Gastrocnemius medialis (tissue), 4 donors: ENCODE data around the gene CAPN13.

Experiments used
- CTCF ChIP-seq, 5 experiments: fragments of 450-650 bp in 3 of 5; fragments of 200-600 bp in 2 of 5; sonication (generic) in 2 of 5; IDR thresholded peaks in 4 of 5; conservative IDR thresholded peaks in 1 of 5; 1 replicate in 4 of 5; 2 replicates in 1 of 5; pipeline ENCODE4 v1.5.1; 2016 to 2019; ENCODE audit warnings: antibody characterized with exemption in 5 of 5, mild to moderate bottlenecking in 3 of 5, moderate library complexity in 3 of 5
- POLR2A ChIP-seq, 2 donors: fragments of 450-650 bp; IDR thresholded peaks; one replicate each; pipeline ENCODE4 v1.6.1; 2017; ENCODE audit warnings: antibody characterized with exemption in 2 of 2, mild to moderate bottlenecking in 2 of 2, moderate library complexity in 2 of 2

DNA sequence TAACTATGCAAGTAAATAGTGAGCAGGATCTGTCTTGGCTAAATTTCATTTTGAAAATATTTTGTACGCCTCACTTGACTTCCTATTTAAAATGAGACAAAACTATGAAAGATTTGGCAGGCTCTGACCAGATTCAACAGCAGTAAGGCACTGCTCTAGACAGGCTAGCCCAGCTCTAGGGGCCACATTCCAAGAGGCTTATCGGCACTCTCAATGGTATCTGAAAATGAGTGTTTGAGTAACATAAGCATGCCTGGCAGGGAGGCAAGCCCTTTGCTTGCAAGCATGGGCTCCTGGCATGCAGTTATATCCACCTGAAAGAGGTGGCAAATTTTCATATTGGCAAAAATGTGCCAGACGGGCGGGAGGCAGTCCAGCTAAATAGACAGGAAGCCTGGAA, 10.5 kb downstream of the CAPN13 start:
- TF ChIP-seq CTCF (IDR thresholded peaks at IDR 0.05 in 4 of 5, conservative IDR thresholded peaks at IDR 0.05 in 1 of 5) (no peak), POLR2A (IDR thresholded peaks at IDR 0.05) (no peak)
